Measurements from ENCODE around the gene CKS1B.

GRCh38 chr1:154983776-154984466 lies 9.4 kb downstream of the CKS1B start:
- no peak for TF ChIP-seq POLR2A (IDR thresholded peaks at IDR 0.05; ENCODE audit: low read length)
- no peak for TF ChIP-seq TP53 (CRISPR knock-in tag; IDR thresholded peaks at IDR 0.05)
- no peak for TF ChIP-seq CTCF (IDR thresholded peaks at IDR 0.05)
- TF ChIP-seq MAX (IDR thresholded peaks at IDR 0.05) = no peak
- TF ChIP-seq EP300 (IDR thresholded peaks at IDR 0.05) = no peak
- TF ChIP-seq MAFK (IDR thresholded peaks at IDR 0.05; ENCODE audit: partially characterized antibody) = no peak
